HG02763 (cell line): ENCODE data around the gene PPP1R15B.

Source experiments
- ATAC-seq: cut with Tn5 transposase; IDR thresholded peaks from one replicate; pipeline ENCODE4 v1.9.1; 2021; ENCODE audit warnings: mild to moderate bottlenecking, moderate library complexity; ENCODE audit not compliant: unreplicated experiment

The PPP1R15B gene

DNA sequence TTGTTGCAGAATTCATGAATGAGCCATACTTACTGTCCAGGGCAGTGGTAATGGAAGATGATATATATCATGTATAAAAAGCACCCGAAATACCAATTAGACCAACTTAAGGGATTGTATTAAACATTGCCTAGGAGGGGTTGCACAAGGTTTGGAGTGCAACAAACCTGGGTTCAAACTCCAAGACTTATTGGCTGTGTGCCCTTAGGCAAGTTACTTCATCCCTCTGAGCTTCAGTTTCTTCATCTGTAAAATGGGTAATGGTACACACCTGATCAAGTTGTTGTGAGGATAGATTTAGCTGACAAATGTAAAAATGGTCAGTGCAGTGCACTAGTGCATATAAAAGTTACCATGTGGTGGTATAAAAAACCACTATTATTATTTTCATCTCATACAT, 9.8 kb upstream of the PPP1R15B start:
- no peak for ATAC-seq

DNA sequence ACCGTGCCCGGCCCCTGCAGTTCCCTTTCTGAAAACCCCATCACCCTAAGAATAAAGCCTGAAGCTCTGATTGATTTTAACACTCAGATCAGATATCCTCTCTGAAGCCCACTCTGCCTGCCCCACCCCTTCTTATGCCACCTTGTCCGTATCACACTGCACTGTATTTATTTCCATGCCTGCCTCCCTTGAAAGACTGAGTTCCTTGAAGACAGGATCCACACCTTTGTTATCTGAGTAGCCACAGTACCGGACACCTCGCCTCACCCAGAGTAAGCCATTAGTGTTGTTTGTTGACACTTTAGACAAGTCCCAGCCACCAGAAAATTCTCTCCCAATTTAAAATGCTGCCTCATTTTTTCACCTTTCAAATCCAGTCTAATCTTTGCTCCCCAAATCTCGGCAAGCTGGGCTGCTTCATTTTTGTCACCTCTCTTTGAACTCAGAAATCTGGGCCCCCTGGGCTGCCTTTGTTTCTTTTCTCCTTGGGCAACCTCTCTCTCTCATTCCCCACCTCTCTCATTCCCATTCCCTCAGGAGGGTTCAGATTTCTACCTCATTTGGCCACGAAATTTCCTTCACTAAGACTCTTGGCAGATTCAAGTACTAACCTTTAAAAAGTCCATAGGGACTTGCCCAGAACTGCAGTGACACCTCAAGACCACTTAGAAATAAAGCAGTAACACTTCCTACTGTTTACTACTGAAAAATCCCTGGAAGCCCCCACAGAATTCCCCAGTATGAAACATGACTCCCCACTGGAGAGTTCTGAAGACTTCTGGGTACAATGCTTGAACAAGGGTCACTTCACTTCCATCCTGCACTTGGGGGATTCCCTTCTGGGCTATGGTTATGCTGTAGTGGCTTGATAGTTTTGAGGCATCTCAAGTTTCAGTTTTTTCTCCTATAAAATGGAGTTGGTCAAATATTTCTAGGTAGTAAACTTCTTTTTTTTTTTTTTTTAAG, 8.7 kb upstream of the PPP1R15B start:
- ATAC-seq = no peak

DNA sequence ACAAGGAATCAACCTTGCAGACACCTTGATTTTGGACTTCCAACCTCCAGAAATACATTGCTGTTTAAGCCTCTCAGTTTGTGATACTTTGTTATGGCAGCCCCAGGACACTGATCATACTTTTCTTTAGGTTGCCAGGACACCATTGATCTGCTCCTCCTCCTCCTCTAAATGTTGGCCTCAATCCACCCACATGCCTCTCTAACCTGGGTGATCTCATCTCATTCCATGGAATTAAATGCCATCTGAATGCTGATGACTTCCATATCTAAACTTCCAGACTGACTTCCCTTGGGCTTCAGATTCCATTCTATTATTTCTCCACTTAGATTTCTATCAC, 7.4 kb upstream of the PPP1R15B start:
- no peak for ATAC-seq

DNA sequence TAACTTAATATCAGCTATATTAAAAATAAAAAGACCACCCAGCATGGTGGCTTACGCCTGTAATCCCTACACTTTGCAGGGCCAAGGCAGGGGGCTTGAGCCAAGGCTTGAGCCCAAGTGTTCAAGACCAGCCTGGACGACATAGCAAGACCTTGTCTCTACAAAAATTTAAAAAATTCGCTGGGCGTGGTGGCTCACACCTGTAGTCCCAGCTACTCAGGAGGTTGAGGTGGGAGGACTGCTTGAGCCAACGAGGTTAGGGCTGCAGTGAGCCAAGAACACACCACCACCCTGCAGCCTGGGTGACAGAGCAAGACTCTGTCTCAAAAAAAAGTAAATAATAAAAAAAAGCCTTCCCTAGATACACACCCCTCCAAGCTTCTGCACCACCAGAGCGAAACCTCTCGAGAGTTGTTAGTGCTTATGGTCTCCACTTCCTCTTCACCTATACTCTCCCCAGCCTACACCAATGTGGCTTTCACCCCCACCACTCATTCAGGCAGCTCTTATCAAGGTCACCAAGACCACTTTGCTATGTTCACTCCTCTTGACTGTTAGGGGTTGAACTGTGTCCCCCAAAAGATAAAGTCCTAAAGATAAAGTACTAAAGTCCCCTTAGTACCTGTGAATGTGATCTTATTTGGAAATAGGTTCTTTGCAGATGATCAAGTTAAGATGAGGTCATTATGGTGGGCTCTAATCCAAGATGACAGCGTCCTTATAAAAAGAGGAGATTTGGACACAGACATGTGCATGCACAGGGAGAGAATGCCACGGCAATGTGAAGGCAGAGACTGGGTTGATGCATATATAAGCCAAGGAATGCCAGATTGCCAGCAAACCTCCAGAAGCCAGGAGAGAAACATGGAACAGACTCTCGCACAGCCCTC, 6.8 kb upstream of the PPP1R15B start:
- ATAC-seq = no peak

DNA sequence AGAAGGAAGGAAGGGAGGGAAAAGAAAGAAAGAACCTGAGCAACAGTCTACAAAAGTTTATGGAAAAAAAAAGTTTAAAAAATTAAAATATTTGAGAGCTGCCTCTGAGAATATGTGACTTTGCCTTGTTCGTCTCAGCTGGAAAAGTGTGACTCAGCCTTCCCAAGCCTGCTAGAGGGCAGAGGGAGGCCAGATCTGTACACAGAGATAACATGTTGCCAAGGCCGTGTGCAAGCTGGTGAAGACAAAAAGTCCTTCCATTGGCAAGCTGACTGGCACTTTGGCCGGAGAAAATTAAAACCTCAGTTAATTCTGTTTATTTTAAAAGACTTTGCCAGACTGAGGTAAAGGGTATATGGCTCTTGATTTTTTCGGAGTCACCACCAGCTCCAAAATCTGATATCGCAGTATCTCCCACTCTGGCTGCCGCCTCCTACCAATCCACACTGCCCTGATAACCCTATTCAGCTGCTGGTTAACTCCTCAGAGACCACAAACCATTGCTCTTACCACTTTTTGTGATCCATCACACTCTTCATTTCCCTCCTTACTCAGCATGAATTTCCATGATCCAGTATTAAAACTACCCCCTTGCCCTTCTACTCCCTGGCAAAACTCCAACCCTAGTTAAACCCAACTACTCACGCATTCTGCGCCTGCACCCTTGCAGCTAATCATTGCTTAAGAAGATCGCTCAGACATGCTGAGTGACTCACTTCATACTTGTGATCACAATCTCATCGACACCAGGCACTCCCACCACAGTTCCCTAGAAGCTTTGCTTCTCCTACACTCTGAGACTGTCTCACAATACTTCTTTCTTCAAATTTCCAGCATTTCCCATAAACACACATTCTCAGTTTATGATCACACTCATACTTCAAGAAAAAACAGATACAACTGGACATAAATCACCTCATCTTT, 5.7 kb upstream of the PPP1R15B start:
- ATAC-seq = no peak

DNA sequence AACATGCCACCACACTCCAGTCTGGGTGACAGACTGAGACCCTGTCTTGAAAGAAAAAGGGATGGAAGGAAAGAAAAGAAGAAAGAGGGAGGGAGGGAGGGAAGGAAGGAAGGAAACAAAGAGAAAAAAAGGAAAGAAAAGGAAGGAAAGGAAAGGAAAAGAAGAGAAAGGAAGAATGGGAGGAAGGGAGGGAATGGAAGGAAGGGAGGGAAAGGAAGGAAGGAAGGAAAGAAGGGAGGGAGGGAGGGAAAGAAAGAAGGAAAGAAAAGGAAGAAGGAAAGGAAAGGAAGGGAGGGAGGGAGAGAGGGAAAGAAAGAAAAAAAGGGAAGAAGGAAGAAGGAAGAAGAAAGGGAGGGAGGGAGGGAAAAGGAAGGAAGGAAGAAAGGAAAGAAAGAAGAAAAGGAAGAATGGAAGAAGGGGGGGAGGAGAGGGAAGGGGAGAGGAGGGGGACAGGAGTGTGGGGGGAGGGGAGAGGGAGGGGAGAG, 5.0 kb upstream of the PPP1R15B start:
- ATAC-seq = no peak

DNA sequence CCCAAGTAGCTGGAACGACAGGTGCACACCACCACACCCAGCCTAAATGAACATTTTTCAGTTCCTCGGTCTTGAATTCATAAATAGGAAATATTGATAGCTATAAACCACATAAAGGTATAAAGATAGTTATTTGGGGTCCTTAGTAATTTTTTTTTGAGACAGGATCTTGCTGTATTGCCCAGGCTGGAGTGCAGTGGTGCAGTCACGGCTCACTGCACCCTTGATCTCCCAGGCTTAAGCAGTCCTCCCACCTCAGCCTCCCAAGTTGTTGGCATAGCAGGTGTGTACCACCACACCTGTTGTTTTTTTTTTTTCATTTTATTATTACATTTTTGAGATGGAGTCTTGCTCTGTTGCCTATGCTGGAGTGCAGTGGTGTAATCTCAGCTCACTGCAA, 3.7 kb upstream of the PPP1R15B start:
- ATAC-seq = no peak

DNA sequence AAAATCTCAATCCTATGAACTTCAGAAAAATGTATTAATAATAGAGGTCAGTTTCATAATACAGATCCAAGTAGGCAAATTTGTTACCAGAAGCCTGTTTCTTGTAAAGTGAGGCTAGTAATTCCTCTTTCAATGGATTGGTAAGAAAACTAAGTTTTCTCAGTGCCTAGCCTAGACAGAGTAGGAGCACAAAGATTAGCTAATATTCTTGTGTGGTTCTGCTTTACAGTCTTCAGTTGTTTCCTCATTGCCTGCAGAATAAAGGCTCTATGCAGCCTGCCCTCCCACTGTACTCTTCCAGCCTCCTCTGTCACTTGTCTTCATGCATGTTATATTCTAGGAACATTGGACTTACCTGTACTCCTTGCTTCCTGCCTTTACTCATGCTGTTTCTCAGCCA, 2.4 kb upstream of the PPP1R15B start:
- no peak for ATAC-seq

DNA sequence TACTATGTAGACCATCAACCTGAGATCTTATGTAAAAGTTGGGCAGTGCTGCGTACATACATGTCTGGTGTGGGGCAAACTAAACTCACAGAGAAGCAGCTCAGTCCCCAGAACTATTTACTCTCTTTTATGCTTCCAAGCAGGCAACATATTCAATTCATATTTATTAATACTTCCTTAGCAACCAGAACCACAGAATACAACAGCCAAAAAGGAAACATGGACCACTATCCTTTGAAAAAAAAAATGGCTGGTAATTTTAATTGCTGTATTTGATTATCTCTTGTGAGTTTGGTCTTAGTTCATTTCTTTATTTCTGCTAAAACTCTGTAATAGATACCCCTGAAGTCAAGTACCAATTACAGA, 1.5 kb upstream of the PPP1R15B start:
- ATAC-seq = no peak

DNA sequence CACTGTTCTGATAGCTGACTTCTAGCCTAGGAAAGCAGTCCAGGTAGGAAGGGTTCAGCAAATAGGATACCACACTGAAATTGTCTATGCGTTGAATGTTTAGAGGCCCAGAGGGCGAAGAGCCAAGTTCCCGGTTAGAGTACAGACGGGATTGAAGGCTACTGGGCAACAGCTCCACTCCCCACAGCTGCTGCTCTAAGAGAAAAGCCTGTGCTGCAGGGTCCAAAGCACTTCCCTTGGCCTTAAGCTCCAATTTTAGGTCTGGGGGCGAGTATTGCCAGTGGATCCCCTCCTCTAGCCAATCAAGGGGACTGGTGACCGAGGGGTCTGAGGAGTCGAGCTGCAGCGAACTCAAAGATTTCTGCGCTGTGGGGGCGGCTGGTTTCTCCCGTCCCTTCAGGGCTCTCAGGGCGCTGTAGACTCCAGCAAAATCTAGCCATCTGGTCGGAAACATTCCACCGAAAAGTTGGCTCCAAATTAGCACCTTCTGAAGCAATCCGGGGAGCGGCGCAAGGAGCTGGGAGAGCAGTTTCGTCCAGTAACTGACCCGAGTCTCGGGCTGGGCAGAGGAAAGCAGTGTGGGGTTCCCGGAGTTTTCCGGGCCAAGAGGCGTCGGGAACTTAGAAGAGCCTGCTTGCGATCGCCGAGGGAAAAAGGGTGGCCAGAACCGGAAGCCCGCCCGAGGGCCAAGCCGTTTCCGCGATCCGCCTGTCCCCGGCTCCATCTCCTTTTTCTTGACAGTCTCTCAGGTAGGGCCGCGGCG, 748 bp downstream of the PPP1R15B start:
- ATAC-seq = peak; percentile 19

DNA sequence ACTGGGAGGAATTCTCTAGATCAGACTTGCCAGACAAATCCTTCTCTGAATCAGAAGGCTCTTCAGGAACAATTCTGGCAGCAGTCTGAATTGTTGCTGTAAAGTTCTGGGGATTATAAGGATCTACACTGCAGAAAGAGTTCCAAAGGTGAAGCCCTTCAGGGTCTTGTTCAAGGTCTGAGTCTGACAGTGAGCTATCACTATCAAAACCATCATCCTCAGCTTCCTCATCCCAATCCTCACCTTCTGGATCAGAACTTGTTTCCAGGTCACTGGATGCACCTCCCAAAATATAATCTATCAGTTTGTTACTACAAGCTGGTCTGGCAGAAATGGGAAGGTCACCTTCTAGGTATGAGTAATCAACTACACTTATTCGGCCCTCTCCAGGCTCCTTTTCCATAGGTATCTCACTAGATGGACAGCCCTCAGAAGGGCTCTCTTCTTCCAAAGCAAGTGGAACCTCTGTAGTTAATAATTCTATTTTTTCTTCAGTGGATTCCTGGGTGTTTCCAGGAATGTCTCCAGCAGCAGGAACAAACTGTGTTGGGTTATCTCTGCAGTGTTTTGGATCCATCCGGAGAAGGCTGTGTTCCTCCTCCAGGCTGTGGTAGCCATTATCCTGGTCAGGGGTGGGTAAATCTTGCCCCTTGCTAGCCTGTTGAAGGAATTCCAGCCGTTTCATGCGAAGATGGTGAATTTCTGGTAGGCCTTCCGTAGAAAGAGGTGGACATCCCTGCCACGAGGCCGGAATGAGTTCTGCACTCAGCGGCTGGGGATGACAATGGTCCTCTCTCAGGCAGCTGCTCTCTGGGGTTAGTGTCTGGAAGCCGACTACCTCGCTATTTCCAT, 1.6 kb downstream of the PPP1R15B start:
- no peak for ATAC-seq

DNA sequence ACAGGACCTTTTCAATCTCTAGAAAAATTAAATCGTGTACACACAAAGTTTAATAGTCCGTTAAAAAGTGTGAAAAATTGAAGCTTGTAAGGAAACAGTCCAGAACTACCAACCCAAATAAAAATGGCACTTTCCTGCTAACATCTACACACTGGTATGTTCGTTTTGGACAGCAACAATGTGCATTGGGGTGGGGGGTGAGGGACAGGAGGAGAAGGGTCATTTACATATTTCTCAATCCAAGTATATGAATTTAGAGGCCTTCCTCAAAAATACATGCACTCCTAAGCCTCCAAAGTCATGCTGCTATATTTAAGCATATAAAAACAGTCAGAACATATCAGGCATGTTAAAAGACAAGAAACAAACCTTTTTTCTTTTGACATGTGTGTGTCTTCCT, 2.5 kb downstream of the PPP1R15B start:
- ATAC-seq = no peak

DNA sequence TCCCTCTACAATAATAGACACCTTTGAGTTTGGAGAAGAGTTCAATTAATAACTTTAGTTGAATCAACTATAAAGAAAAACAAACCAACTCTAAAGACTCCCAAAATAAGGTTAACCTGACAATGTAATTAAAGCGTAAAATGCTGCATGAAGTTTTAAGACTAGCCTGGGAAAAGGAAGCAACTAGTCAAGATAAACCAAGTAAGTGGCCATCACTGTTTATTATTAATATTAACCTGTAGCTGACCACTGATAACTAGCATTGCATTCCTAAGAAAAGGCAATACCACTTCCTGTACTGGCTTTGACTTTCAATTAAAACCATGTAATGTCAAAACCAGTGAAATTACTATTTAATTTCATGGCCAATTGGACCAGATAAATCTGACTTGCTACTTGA, 3.0 kb downstream of the PPP1R15B start:
- no peak for ATAC-seq

DNA sequence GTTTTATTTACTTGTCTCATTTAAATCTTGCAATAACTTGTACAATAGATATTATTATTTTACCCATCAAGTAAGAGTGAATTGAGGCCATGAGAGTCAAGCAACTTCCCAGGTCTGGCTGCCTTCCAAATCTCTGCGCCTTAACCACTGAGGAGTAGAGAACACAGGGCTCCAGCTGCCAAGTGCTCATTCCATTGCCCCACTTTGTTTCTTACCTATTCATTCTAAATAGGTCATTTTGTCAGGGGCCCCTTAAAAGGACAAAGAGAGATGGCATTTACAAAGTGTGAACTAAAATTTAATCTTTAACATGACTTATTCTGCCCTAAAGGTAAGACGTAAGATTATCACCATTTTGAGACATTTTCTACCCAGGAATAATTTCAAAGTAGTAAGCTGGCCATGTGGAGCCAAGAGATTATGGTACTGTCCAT, 3.5 kb downstream of the PPP1R15B start:
- no peak for ATAC-seq

DNA sequence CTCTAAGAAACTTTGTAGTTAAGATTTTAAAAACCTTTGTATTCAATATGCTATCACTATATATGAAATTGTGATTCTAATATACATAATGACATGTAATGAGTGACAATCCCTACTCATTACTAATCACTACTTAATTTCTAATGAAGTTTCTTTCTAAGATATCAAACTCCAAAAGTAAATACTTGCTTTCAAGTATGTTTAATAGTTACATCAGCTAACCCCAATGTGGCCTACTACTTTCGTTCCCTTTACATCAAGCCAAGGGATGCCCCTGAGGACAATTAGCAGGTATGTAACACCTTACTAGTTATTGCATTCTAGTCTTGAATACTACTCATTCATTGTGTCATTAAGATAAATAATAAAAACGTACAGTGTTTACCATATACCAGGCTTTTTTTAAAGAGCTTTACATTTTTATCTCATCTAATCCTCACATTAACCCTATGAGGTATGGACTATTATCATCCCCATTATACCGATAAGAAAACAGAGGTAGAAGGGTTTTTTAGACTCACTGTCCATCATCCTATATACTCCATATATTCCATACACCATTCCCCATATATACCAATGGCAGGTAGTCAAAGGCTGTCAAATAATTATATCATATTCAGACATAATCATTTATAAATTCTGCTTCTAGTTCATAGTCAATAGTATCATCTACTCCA, 4.2 kb downstream of the PPP1R15B start:
- no peak for ATAC-seq

DNA sequence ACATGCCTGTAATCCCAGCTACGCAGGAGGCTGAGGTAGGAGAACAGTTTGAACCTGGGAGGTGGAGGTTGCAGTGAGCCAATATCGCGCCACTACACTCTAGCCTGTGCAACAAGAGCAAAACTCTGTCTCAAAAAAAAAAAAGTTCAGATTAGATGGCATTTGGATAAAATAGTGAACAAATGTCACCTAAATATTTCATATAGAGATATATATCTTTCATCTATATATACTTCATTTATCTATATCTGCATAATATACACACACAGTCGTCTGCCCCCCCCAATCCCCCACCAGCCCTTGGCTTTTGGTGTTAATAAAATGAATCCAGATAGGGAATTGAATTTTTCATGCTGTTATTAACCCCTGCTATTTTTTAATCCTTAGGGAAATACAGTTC, 5.0 kb downstream of the PPP1R15B start:
- no peak for ATAC-seq

DNA sequence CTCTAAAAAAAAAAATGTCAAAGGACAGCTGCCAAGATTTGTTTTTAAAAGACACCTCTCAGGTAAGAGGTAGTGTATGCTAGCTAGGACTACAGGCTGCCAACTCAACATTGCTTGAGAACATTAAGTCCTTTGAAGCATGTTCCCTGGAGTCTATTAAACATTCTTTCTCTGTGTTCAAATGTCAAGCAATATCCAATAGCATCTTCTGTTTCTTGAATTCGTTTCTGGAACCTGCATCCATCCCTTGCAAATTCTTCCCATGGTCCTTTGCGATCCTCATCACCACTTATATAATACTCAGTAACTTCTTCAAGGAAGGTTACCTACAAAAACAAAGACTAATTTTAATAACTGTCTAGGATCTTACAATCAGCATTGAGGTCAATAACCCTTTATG, 5.6 kb downstream of the PPP1R15B start:
- ATAC-seq = no peak

DNA sequence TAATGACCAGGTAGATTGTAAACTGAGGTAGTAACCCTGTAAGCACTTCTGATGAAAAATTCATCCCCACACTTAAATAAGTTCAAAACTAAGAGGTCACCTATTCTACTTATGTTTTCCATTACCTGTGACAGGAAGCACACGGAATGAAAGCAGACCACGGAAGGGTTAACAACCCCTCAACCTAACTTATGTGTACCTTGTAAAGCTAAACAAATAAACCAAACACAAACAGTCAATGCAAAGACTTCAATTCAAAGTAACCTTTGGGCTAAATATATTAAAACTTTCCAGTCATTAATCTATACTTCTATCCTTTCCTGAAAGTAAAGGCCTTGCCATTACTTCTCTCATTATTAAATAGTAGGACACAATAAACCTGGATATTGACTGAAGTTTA, 7.0 kb downstream of the PPP1R15B start:
- ATAC-seq = no peak

DNA sequence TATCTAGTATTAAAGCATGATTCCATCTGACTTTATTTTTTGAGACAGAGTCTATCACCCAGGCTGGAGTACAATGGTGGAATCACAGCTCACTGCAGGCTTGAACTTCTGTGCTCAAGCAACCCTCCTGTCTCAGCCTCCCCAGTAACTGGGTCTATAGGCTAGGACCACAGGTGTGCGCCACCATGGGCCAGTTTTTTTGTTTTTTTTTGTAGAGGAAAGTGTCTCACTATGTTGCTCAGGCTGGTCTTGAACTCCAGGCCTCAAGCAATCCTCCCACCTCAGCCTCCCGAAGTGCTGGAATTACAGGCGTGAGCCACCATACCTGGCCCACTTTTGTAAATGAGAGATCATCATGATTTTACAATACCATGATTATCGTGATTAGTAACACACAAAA, 9.2 kb downstream of the PPP1R15B start:
- no peak for ATAC-seq
